Activated CD8-positive, alpha-beta memory T cell treated with anti-CD3 and anti-CD28 coated beads, Interleukin-2, amount 10 ng/mL, durations not matched to agents 7 days and 5 days (primary cell): ENCODE data around the gene CENPF. TPM values are rescaled to one million over a fixed set of nuclear protein-coding genes. Genes with fewer than 3 reads are reported as not detected.
"Not testable (repeated sequence)": the region's sequence is repeated elsewhere in the genome, so short reads cannot be mapped to it uniquely, and the experiment has no call there.

ENCODE experiments used
- ATAC-seq: fragments of 150-1000 bp; cut with Tn5 transposase; one replicate; pipeline ENCODE4 v1.10.0; 2021; ENCODE audit warnings: moderate library complexity
- CTCF ChIA-PET: fragments of 350-600 bp; sonication (Branson Sonifier 250); formaldehyde crosslinking; loops from one replicate; lab custom pipeline; 2021; ENCODE audit warnings: antibody characterized with exemption; lab: Charles Lee
- DNase-seq: peaks from one replicate; pipeline ENCODE4 v3.0.0-alpha.2; 2020
- H3K27ac Mint-ChIP-seq: one replicate; pipeline ENCODE4 v1.8.0; 2021; ENCODE audit warnings: mild to moderate bottlenecking, mixed read lengths
- H3K27me3 Mint-ChIP-seq: one replicate; pipeline ENCODE4 v1.8.0; 2021; ENCODE audit warnings: mixed read lengths
- H3K36me3 Mint-ChIP-seq: one replicate; pipeline ENCODE4 v1.8.0; 2021; ENCODE audit warnings: mild to moderate bottlenecking, mixed read lengths
- H3K4me1 Mint-ChIP-seq: one replicate; pipeline ENCODE4 v1.8.0; 2021; ENCODE audit warnings: mixed read lengths
- H3K4me3 Mint-ChIP-seq: one replicate; pipeline ENCODE4 v1.8.0; 2021; ENCODE audit warnings: mild to moderate bottlenecking, moderate library complexity, mixed read lengths
- H3K9me3 Mint-ChIP-seq: one replicate; pipeline ENCODE4 v1.8.0; 2022; ENCODE audit warnings: low read depth, mixed read lengths
- total RNA-seq, 2 experiments: library from RNA; stranded (reverse); gene quantifications; one replicate each; pipeline ENCODE4 v1.2.3, GENCODE V29; 2021

The CENPF gene
- total RNA-seq, 2 experiments from 2014 or later: 150 to 158 TPM

DNA sequence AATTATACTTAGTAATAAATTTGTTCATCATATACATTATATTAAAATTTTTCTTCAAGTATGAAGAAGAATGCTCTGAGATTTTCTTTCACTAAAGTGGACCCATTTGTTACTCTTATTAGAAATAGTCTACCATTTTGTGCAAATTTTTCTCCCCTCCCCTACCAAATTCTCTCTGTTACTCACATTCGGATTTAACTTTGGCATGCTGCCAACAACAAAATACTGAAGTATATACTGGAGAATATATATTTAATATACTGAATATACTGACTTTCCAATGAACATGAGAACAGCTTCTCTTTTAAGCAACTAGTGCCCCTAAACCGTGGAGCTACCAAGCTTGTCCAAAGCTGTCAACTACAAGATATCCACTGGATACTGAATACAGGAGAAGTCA, 57.2 kb downstream of the CENPF start:
- Mint-ChIP-seq H3K27me3 (no peaks in the 10 kb centered on the region), H3K4me1 (no peaks in the 10 kb centered on the region), H3K27ac (no peak overlapping the region), H3K4me3 (no peak overlapping the region), H3K36me3 (peaks cover 76% of the 10 kb centered on the region), H3K9me3 (no peaks in the 10 kb centered on the region)
- DNase-seq: no peak
- no peak for ATAC-seq
- CTCF ChIA-PET: no interaction called here

DNA sequence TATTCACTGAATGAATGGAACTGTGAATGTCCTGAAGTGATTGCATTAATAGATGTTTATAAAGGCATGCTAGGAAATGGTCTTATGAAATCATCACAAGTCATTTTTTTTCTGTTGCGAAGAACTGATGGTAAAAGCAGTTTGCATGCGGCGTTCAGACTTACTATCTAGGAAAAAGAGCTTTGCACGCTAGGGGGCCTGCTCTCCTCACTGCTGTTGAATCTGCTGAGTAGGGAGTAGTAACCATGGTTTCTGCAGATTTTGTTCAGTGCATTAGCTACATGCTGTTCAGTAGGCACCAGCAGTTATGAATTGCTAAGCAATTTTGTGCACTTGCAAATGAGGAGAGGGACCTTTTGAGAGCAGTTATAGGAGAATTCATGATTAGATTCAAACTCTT, 57.9 kb downstream of the CENPF start:
- no peak overlapping the region for H3K27ac Mint-ChIP-seq
- H3K27me3 Mint-ChIP-seq: no peaks in the 10 kb centered on the region
- ATAC-seq: no peak
- no peaks in the 10 kb centered on the region for H3K9me3 Mint-ChIP-seq
- H3K4me1 Mint-ChIP-seq: no peaks in the 10 kb centered on the region
- peaks cover 77% of the 10 kb centered on the region for H3K36me3 Mint-ChIP-seq
- CTCF ChIA-PET: no interaction called here
- no peak overlapping the region for H3K4me3 Mint-ChIP-seq
- no peak for DNase-seq

DNA sequence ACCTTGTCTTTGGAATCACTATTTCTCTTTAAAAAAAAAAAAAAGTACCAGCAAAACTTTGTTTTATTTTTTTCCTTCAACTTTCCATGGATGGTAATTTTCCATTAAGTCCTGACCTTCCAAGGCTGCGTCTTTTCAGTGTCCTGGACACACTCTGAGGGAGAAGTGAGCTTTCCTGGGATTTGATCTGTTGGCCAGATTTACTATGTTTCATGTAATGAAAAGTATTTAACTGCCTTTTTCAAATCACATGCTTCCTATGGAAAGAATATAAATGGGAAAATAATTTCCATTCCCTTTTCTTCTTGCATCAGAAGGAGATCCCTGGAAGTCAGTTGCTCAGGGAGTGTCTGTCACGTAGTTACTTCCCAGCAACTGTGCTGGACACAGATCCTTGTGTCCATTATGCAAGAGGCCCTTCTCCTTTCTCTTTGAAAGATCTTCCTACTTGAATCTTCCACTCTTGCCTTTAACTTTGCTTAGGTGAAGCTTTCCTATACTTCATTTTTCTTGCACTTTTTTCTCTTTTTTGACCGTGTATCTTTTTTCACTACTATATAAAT, 59.3 kb downstream of the CENPF start:
- ATAC-seq (no peak), DNase-seq (no peak)
- CTCF ChIA-PET: no interaction called here
- Mint-ChIP-seq H3K36me3 (peaks cover 77% of the 10 kb centered on the region), H3K9me3 (no peaks in the 10 kb centered on the region), H3K4me1 (no peaks in the 10 kb centered on the region), H3K27ac (no peak overlapping the region), H3K27me3 (no peaks in the 10 kb centered on the region), H3K4me3 (no peak overlapping the region)

GRCh38 chr1:214664651-214665433, 61.8 kb downstream of the CENPF start:
- Mint-ChIP-seq H3K36me3 (peaks cover 73% of the 10 kb centered on the region), H3K27me3 (no peaks in the 10 kb centered on the region), H3K4me3 (no peak overlapping the region), H3K9me3 (no peaks in the 10 kb centered on the region), H3K27ac (no peak overlapping the region), H3K4me1 (no peaks in the 10 kb centered on the region)
- CTCF ChIA-PET: no interaction called here
- ATAC-seq (no peak), DNase-seq (no peak)

GRCh38 chr1:214665606-214666110, 62.7 kb downstream of the CENPF start:
- Mint-ChIP-seq H3K9me3 (no peaks in the 10 kb centered on the region), H3K27me3 (no peaks in the 10 kb centered on the region), H3K4me3 (no peak overlapping the region), H3K36me3 (peaks cover 75% of the 10 kb centered on the region), H3K27ac (no peak overlapping the region), H3K4me1 (no peaks in the 10 kb centered on the region)
- no peak for DNase-seq
- CTCF ChIA-PET: no interaction called here
- no peak for ATAC-seq

- CTCF ChIA-PET: no interaction called here
- peaks cover 75% of the 10 kb centered on the region for H3K36me3 Mint-ChIP-seq
- H3K27ac Mint-ChIP-seq: no peak overlapping the region
- ATAC-seq (no peak), DNase-seq (no peak)
- no peaks in the 10 kb centered on the region for H3K9me3 Mint-ChIP-seq
- H3K27me3 Mint-ChIP-seq: no peaks in the 10 kb centered on the region
- no peak overlapping the region for H3K4me3 Mint-ChIP-seq
- no peaks in the 10 kb centered on the region for H3K4me1 Mint-ChIP-seq
Observed at GRCh38 chr1:214666674-214667073, 63.7 kb downstream of the CENPF start.

DNA sequence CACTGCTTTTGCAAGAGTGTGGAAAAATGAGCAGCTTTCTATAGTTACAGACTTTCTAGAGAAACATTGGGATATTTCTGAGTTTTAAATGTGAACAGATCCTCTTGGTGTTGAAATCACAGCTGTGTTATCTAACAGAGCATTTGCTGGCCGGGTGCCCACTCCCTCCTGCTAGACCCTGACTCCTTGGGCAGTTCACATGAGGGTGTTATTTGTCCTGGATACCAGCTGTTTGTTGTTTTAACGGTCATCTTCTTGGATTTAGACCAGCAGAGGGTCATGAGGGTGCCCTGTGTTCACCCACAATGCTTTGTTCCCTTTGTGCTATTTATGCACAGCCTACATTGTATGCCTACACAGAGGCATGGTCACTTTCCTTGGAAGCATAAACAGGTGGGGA, 67.1 kb downstream of the CENPF start:
- CTCF ChIA-PET: no interaction called here
- DNase-seq: no peak
- ATAC-seq: no peak
- H3K36me3 Mint-ChIP-seq: peaks cover 65% of the 10 kb centered on the region
- no peak overlapping the region for H3K4me3 Mint-ChIP-seq
- H3K4me1 Mint-ChIP-seq: no peaks in the 10 kb centered on the region
- H3K27ac Mint-ChIP-seq: no peak overlapping the region
- no peaks in the 10 kb centered on the region for H3K27me3 Mint-ChIP-seq
- no peaks in the 10 kb centered on the region for H3K9me3 Mint-ChIP-seq

DNA sequence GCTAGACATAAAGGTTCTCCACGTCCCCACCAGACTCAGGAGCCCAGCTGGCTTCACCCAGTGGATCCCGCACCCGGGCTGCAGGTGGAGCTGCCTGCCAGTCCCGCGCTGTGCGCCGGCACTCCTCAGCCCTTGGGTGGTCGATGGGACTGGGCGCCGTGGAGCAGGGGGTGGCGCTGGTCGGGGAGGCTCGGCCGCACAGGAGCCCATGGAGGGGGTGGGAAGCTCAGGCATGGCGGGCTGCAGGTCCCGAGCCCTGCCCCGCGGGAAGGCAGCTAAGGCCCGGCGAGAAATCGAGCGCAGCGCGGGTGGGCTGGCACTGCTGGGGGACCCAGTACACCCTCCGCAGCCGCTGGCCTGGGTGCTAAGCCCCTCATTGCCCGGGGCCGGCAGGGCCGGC, 70.0 kb downstream of the CENPF start:
- H3K4me3 Mint-ChIP-seq, CTCF ChIA-PET, H3K27me3 Mint-ChIP-seq, H3K9me3 Mint-ChIP-seq, DNase-seq, H3K4me1 Mint-ChIP-seq, ATAC-seq, H3K27ac Mint-ChIP-seq: not testable (repeated sequence)
- H3K36me3 Mint-ChIP-seq: peaks cover 38% of the 10 kb centered on the region

DNA sequence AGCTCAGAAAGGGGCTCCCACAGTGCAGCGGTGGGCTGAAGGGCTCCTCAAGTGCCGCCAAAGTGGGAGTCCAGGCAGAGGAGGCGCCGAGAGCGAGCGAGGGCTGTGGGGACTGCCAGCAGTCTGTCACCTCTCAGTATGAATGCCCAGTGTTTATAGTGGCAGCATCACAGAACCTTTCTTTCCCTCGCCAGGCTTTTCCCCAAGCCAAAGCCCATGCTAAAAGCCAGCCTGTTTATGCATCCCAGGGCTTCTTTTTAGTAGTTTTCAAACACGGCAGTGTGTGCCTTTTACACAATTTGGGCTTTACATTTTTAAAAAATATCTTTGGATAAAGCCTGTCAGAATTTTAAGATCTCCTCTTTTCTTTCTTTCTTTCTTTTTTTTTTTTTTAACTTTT, 70.6 kb downstream of the CENPF start:
- Mint-ChIP-seq H3K36me3 (peaks cover 38% of the 10 kb centered on the region), H3K4me3 (no peak overlapping the region), H3K27me3 (no peaks in the 10 kb centered on the region), H3K27ac (no peak overlapping the region), H3K4me1 (no peaks in the 10 kb centered on the region), H3K9me3 (no peaks in the 10 kb centered on the region)
- ATAC-seq (no peak), DNase-seq (no peak)
- CTCF ChIA-PET: no interaction called here

GRCh38 chr1:214675524-214675923, 72.5 kb downstream of the CENPF start:
- CTCF ChIA-PET, H3K27ac Mint-ChIP-seq, H3K27me3 Mint-ChIP-seq, DNase-seq, ATAC-seq, H3K4me3 Mint-ChIP-seq, H3K9me3 Mint-ChIP-seq, H3K4me1 Mint-ChIP-seq: not testable (repeated sequence)
- H3K36me3 Mint-ChIP-seq: peaks cover 24% of the 10 kb centered on the region

- no peak for DNase-seq
- ATAC-seq: no peak
- CTCF ChIA-PET: no interaction called here
- Mint-ChIP-seq H3K9me3 (no peaks in the 10 kb centered on the region), H3K27ac (no peak overlapping the region), H3K4me3 (no peak overlapping the region), H3K36me3 (peaks cover 16% of the 10 kb centered on the region), H3K4me1 (no peaks in the 10 kb centered on the region), H3K27me3 (no peaks in the 10 kb centered on the region)
Observed at GRCh38 chr1:214676747-214677146, 73.8 kb downstream of the CENPF start.

- Mint-ChIP-seq H3K9me3 (no peaks in the 10 kb centered on the region), H3K36me3 (peaks cover 6% of the 10 kb centered on the region), H3K27me3 (no peaks in the 10 kb centered on the region), H3K4me1 (no peaks in the 10 kb centered on the region), H3K4me3 (no peak overlapping the region), H3K27ac (no peak overlapping the region)
- no peak for DNase-seq
- ATAC-seq: no peak
- CTCF ChIA-PET: no interaction called here
Observed at GRCh38 chr1:214677945-214678344, 75.0 kb downstream of the CENPF start.

GRCh38 chr1:214678386-214678785, 75.4 kb downstream of the CENPF start:
- Mint-ChIP-seq H3K4me1 (no peaks in the 10 kb centered on the region), H3K36me3 (peaks cover 6% of the 10 kb centered on the region), H3K4me3 (no peak overlapping the region), H3K27ac (no peak overlapping the region), H3K27me3 (no peaks in the 10 kb centered on the region), H3K9me3 (no peaks in the 10 kb centered on the region)
- CTCF ChIA-PET: no interaction called here
- no peak for DNase-seq
- no peak for ATAC-seq

DNA sequence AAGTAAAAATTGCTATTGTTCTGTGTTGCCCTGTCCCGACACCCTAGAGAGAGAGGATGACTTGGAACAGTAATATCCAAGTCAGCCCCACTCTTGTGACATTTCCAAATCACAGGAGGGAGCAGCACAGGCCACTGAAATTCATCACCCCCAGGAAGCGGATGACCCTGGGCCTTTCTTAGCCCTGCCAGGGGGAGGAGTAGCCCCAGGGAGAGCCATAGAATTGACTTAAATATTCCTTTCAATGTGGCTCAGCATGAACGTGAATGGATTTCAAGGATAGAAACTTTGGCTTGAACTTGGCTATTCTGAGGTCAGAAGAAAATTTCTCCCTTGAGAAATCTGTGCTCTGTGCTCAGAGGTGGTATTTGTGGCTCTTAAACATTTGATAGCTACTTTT, 80.6 kb downstream of the CENPF start:
- no peak for ATAC-seq
- Mint-ChIP-seq H3K27ac (no peak overlapping the region), H3K4me1 (no peaks in the 10 kb centered on the region), H3K36me3 (no peaks in the 10 kb centered on the region), H3K4me3 (no peak overlapping the region), H3K27me3 (no peaks in the 10 kb centered on the region), H3K9me3 (no peaks in the 10 kb centered on the region)
- CTCF ChIA-PET: no interaction called here
- no peak for DNase-seq
